GM12878 (cell line): ENCODE measurements around the gene PKNOX1.
"Not testable (repeated sequence)": the region's sequence is repeated elsewhere in the genome, so short reads cannot be mapped to it uniquely, and the experiment has no call there.

Experiments used
- CREM ChIP-seq: IDR thresholded peaks from 2 replicates; pipeline ENCODE4 v1.6.1; 2014; ENCODE audit warnings: antibody characterized with exemption, low read depth
- EZH2 ChIP-seq: IDR thresholded peaks from 2 replicates; pipeline ENCODE4 v1.6.1; 2012; ENCODE audit warnings: low read depth, mild to moderate bottlenecking, control low read depth, inconsistent platforms, low read length, borderline replicate concordance; ENCODE audit not compliant: control insufficient read depth
- FOXM1 ChIP-seq: IDR thresholded peaks from 2 replicates; pipeline ENCODE4 v1.6.1; 2012; ENCODE audit warnings: low read depth, mild to moderate bottlenecking, inconsistent platforms, low read length, moderate library complexity
- HCFC1 ChIP-seq: fragments of 150-350 bp; IDR thresholded peaks from 2 replicates; pipeline ENCODE4 v1.6.1; 2014; ENCODE audit warnings: low read length
- POLR2A ChIP-seq: IDR thresholded peaks from 2 replicates; pipeline ENCODE4 v1.6.1; 2011; ENCODE audit warnings: low read depth, mild to moderate bottlenecking, low read length
- POLR2AphosphoS5 ChIP-seq: IDR thresholded peaks from 2 replicates; pipeline ENCODE4 v1.6.1; 2011; ENCODE audit warnings: mild to moderate bottlenecking, low read length, inconsistent platforms
- RUNX3 ChIP-seq: IDR thresholded peaks from 2 replicates; pipeline ENCODE4 v1.6.1; 2012; ENCODE audit warnings: low read length, inconsistent platforms
- SP1 ChIP-seq: IDR thresholded peaks from one replicate; pipeline ENCODE4 v1.6.1; 2011; ENCODE audit warnings: low read depth, low read length
- STAT1 ChIP-seq: fragments of 450-650 bp; conservative IDR thresholded peaks from 2 replicates; pipeline ENCODE4 v1.6.1; 2014; ENCODE audit warnings: antibody characterized with exemption, mild to moderate bottlenecking
- SUZ12 ChIP-seq: fragments of 200-600 bp; sonication (generic); IDR thresholded peaks from one replicate; pipeline ENCODE4 v1.6.1; 2018; ENCODE audit warnings: antibody characterized with exemption, mild to moderate bottlenecking; ENCODE audit not compliant: unreplicated experiment
- YY1 ChIP-seq: IDR thresholded peaks from 2 replicates; pipeline ENCODE4 v1.6.1; 2011; ENCODE audit warnings: low read depth, mild to moderate bottlenecking, low read length
- TF ChIP-seq, protein P1 (sequence below), 3 experiments: IDR thresholded peaks in 2 of 3; conservative IDR thresholded peaks in 1 of 3; 2 replicates each; pipeline ENCODE4 v1.5.1; 2011; ENCODE audit warnings: low read depth in 3 of 3, low read length in 3 of 3, mild to moderate bottlenecking in 3 of 3, control low read depth in 2 of 3, moderate library complexity in 2 of 3, inconsistent platforms in 1 of 3, mixed read lengths in 1 of 3; ENCODE audit not compliant: control insufficient read depth in 2 of 3, insufficient read depth in 1 of 3; ENCODE audit errors: extremely low read depth in 1 of 3
- TF ChIP-seq, protein P2 (sequence below): fragments of 450-650 bp; IDR thresholded peaks from 2 replicates; pipeline ENCODE4 v1.6.1; 2018; ENCODE audit warnings: borderline replicate concordance, mild to moderate bottlenecking; ENCODE audit not compliant: partially characterized antibody

- not testable (repeated sequence) for TF ChIP-seq FOXM1, POLR2A, CREM, SUZ12, POLR2AphosphoS5, YY1, RUNX3, STAT1, EZH2, SP1, HCFC1
- TF ChIP-seq, protein P1, sequence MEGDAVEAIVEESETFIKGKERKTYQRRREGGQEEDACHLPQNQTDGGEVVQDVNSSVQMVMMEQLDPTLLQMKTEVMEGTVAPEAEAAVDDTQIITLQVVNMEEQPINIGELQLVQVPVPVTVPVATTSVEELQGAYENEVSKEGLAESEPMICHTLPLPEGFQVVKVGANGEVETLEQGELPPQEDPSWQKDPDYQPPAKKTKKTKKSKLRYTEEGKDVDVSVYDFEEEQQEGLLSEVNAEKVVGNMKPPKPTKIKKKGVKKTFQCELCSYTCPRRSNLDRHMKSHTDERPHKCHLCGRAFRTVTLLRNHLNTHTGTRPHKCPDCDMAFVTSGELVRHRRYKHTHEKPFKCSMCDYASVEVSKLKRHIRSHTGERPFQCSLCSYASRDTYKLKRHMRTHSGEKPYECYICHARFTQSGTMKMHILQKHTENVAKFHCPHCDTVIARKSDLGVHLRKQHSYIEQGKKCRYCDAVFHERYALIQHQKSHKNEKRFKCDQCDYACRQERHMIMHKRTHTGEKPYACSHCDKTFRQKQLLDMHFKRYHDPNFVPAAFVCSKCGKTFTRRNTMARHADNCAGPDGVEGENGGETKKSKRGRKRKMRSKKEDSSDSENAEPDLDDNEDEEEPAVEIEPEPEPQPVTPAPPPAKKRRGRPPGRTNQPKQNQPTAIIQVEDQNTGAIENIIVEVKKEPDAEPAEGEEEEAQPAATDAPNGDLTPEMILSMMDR (IDR thresholded peaks at IDR 0.05 in 2 of 3, conservative IDR thresholded peaks at IDR 0.05 in 1 of 3; ENCODE audit: control insufficient read depth in 2 of 3, extremely low read depth in 1 of 3, insufficient read depth in 1 of 3, low read depth in 3 of 3, low read length in 3 of 3) = not testable (repeated sequence)
- TF ChIP-seq, protein P2, sequence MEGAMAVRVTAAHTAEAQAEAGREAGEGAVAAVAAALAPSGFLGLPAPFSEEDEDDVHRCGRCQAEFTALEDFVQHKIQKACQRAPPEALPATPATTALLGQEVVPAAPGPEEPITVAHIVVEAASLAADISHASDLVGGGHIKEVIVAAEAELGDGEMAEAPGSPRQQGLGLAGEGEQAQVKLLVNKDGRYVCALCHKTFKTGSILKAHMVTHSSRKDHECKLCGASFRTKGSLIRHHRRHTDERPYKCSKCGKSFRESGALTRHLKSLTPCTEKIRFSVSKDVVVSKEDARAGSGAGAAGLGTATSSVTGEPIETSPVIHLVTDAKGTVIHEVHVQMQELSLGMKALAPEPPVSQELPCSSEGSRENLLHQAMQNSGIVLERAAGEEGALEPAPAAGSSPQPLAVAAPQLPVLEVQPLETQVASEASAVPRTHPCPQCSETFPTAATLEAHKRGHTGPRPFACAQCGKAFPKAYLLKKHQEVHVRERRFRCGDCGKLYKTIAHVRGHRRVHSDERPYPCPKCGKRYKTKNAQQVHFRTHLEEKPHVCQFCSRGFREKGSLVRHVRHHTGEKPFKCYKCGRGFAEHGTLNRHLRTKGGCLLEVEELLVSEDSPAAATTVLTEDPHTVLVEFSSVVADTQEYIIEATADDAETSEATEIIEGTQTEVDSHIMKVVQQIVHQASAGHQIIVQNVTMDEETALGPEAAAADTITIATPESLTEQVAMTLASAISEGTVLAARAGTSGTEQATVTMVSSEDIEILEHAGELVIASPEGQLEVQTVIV = not testable (repeated sequence)
Observed at GRCh38 chr21:42933973-42934372, 40.4 kb upstream of the PKNOX1 start.
